GM21717 (cell line): ENCODE measurements around the gene ADAP1.
"Not testable (repeated sequence)": the region's sequence is repeated elsewhere in the genome, so short reads cannot be mapped to it uniquely, and the experiment has no call there.

Source experiments
- ATAC-seq: cut with Tn5 transposase; IDR thresholded peaks from one replicate; pipeline ENCODE4 v1.9.1; 2021; ENCODE audit warnings: mild to moderate bottlenecking, moderate library complexity; ENCODE audit not compliant: unreplicated experiment

Gene ADAP1

GRCh38 chr7:924042-924441, 30.4 kb downstream of the ADAP1 start:
- ATAC-seq: not testable (repeated sequence)

DNA sequence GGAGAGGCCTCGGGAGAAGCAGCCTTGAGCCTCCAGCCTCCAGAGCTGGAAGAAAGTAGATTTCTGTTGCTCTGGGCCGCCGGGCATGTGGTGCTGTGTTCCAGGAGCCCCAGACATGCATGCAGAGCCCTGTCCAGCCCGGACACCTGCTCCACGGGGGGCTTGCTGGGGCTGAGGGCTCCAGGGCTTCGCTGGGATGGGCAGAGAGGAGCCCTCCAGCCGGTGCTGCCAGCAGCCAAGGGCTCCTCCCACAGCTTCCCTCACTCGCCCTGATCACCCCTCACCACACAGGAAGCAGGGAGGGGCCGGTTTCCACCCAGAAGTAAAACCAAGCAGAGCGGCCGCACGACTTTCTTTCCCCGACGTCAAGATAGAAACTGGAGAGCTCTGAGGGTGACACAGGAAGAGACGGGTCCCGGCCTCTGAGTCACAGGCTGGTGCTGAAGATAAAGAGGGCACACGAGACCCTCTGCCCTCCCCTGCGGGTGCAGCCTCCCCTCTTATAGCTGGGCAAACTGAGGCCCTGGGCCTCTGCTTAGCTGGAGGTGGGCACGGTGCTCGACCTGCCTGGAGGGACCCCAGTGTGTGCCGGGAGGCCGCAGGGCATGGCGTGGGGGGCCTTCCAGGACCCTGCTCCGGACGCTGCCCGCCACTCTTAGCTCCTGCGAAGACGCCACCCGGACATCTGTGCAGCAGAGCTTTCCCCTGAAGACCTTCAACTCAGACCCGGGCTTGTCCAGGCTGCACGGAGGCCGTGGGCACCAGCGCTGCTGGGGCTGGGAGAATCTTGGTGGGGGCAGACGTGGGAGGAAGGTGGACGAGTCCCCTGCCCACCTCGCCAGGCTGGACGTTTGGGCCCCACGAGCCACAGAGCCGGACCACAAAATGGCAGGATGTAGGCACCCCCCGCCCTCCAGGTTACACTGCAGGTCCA, 31.1 kb downstream of the ADAP1 start:
- peak; percentile 76 for ATAC-seq

- no peak for ATAC-seq
These were observed 32.0 kb downstream of the ADAP1 start for GRCh38 chr7:922334-923107.

- no peak for ATAC-seq
These were observed 32.7 kb downstream of the ADAP1 start for GRCh38 chr7:921581-922333.

DNA sequence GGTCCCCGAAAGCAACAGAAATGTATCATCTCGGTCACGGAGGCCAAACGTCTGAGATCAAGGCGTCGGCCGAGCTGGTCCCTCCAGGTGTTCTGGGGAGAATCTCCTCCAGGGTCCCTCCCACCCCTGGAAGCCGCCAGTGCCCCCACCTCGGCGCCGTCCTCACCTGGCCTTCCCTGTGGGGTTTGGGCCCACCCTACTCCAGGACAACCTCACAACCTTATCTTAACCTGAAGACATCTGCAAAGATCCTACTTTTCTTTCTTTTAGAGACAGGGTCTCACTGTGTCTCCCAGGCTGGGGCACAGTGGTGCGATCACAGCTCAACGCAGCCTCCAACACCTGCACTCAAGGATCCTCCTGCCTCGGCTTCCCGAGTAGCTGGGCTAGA, 33.4 kb downstream of the ADAP1 start:
- ATAC-seq: no peak

- no peak for ATAC-seq
These were observed 34.0 kb downstream of the ADAP1 start for GRCh38 chr7:920351-921070.

- ATAC-seq: no peak
These were observed 34.5 kb downstream of the ADAP1 start for GRCh38 chr7:919924-920341.

GRCh38 chr7:919114-919442, 35.4 kb downstream of the ADAP1 start:
- no peak for ATAC-seq

- no peak for ATAC-seq
These were observed 35.9 kb downstream of the ADAP1 start for GRCh38 chr7:918441-919113.

DNA sequence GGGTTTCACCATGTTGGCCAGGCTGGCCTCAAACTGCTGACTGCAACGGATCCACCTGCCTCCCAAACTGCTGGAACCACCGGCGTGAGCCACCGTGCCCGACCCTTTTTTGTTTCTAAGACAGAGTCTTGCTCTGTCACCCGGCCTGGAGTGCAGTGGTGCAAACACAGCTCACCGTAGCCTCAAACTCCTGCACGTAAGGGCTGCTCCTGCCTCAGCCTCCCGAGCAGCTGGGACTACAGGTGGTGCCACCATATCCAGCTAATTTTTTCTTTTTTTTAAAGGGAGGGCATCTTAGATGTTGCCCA, 36.4 kb downstream of the ADAP1 start:
- ATAC-seq: no peak

DNA sequence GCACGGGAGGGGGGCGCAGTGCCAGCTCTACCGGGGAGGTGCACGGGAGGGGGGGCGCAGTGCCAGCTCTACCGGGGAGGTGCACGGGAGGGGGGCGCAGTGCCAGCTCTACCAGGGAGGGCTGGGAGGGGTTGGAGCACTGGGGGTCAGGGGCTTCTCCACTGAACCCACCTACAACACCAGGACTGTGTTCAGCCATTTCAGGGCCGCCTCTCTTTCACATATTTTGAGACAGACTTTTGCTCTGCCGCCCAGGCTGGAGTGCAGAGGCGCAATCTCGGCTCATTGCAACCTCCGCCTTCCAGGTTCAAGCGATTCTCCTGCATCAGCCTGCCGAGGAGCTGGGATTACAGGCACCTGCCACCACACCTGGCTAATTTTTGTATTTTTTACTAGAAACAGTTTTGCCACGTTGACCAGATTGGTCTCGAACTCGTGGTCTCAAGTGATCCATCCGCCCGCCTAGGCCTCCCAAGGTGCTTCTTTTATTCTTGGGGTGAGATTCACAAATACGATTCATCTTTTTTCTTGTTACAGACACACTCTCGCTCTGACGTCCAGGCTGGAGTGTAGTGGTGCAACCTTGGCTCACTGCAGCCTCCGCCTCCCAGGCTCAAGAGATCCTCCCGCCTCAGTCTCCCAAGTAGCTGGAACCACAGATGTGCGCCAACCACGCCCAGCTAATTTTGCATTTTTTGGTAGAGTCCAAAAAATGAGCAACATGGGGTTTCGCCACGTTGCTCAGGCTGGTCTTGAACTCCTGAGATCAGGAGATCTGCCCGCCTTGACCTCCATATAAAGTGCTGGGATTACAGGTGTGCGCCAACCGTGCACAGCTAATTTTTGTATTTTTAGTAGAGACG, 37.0 kb downstream of the ADAP1 start:
- no peak for ATAC-seq

GRCh38 chr7:916291-916941, 38.1 kb downstream of the ADAP1 start:
- ATAC-seq: no peak

GRCh38 chr7:915291-916218, 38.9 kb downstream of the ADAP1 start:
- no peak for ATAC-seq

DNA sequence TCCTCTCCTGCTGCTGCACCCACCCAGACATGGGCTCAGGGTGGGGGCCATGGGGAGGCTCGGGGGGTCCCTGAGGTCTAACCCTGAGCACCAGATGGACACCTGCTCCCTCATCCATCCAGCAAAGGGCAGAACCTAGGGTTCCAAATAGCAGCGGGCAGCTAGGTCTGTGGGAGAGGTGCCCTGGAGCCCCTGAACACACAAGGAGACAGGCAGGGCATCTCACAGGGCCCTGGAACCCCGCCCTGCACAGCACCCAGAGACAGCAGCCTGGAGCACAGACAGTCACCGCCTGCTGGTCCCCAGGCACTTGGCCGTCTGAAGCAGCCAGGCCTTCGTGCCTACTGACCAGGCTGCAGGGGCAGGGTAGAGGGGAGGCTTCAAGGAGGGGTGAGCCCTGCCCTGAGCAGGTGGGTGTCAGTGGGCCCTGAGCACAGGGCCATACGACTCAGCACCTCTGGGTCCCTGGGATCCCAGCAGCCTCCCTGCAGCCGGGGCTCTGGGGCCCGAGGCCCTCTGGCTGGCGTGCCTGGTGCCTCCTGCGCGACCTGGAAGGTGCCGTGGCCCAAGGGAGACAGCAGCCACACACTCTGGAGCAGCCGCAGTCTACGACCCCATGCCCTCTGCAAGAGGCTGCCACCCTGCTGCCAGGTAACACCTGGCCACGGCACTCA, 39.8 kb downstream of the ADAP1 start:
- no peak for ATAC-seq

DNA sequence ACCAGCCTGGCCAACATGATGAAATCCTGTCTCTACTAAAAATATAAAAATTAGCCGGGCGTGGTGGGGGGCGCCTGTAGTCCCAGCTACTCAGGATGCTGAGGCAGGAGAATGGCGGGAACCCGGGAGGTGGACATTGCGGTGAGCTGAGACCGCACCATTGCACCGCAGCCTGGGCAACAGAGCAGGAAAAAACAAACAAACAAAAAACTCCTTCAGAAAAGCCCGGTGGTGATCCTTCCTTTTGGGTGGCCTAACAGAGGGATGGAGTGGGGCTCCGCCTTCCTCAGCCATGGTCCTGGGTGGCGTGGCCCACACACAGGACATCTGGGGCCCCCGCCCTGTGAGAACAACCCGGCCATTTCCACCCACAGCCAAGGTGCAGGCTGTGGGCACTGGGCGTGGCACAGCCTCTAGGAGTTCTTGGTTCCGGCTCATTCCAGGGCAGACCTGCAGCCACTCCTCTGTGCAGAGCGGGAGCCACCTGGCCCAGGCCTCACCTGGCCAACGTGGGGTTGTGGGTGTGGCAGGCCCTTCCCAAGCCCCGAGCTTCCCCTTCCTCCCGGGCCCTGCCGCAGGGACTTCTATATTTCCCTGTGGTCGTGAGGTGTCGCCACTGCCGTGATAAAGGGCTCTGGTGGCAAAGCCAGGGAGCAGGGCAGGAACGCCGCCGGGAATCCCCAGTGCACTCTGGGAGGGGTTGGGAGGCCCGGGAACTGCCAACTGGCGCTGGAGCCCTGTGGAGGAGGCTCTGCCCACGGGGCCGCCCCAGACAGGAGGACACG, 40.6 kb downstream of the ADAP1 start:
- no peak for ATAC-seq

DNA sequence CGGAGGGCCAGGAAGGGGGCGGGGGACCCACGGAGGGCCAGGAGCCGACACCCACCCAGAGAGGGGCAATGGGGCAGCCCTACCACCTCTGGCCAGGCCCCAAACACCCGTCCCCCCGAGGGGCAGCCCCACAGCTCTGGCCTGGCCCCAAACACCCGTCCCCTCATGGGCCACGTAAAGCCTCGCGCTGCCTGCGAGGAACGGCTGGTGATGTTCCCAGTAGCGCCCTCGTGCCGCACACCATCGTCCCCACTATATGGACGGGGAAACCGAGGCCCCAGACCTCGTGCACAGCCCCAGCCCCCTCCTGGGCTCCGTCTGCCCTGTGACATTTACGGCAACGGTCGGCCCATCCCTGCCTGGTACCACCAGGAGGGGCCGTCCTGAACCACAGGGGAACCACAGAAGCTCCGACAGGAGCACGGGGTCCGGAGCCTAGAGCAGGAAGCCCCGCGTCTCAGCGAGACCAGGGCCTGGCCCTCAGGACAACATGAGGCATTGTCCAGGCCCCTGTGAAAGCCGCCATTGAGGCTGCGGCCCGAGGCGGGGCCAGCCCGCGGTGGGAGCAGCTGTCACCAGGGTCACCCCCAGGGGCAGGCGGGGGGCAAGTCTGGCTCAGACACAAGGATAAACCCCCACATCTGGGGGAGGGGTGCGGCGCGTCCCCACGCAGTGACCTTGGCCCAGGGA, 42.5 kb downstream of the ADAP1 start:
- no peak for ATAC-seq
